ENCODE results near the gene TRPM1.

- TF ChIP-seq TSHZ1 (tag by site-specific recombination; IDR thresholded peaks at IDR 0.05; ENCODE audit: borderline replicate concordance), result no peak
- no peak for TF ChIP-seq ZNF112 (tag by site-specific recombination; IDR thresholded peaks at IDR 0.05)
- no peak for TF ChIP-seq ZNF777 (tag by site-specific recombination; IDR thresholded peaks at IDR 0.05; ENCODE audit: borderline replicate concordance)
- no peak for TF ChIP-seq ZNF626 (tag by site-specific recombination; IDR thresholded peaks at IDR 0.05)
- no peak for TF ChIP-seq ZSCAN23 (tag by site-specific recombination; IDR thresholded peaks at IDR 0.05)
- no peak for TF ChIP-seq ZNF366 (tag by site-specific recombination; conservative IDR thresholded peaks at IDR 0.05)
- no peak for TF ChIP-seq CTCF (tag by site-specific recombination; IDR thresholded peaks at IDR 0.05)
- TF ChIP-seq ZNF350 (tag by site-specific recombination; IDR thresholded peaks at IDR 0.05), result no peak
- TF ChIP-seq ZNF513 (tag by site-specific recombination; IDR thresholded peaks at IDR 0.05), result no peak
- TF ChIP-seq ZNF677 (tag by site-specific recombination; IDR thresholded peaks at IDR 0.05), result no peak
Measured at GRCh38 chr15:31062911-31063310, 38.6 kb downstream of the TRPM1 start.
